ENCODE results near the gene MYH7B. TPM values are rescaled to one million over a fixed set of nuclear protein-coding genes. Genes with fewer than 3 reads are reported as not detected.

Gene MYH7B
- total RNA-seq, 2 donors from 2014 or later, result 24.4 to 34.9 TPM

DNA sequence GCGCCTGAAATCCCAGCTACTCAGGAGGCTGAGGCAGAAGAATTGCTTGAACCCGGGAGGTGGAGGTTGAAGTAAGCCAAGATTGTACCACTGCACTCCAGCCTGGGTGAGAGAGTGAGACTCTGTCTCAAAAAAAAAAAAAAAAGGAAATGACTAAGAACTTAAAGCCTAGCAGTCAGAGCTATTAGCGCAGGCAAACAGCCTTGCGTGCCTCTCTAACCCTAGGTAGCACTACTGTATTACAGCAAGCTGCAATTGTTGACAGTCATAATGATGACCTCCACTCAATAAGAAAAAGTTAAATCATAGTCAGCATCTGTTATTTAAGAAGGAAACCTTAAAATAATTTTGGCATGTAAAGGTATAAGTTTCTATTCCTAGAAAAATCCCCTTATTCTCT, 14.4 kb upstream of the MYH7B start:
- H3K36me3 ChIP-seq, result peaks cover 12% of the 10 kb centered on the region
- TF ChIP-seq, protein P1, sequence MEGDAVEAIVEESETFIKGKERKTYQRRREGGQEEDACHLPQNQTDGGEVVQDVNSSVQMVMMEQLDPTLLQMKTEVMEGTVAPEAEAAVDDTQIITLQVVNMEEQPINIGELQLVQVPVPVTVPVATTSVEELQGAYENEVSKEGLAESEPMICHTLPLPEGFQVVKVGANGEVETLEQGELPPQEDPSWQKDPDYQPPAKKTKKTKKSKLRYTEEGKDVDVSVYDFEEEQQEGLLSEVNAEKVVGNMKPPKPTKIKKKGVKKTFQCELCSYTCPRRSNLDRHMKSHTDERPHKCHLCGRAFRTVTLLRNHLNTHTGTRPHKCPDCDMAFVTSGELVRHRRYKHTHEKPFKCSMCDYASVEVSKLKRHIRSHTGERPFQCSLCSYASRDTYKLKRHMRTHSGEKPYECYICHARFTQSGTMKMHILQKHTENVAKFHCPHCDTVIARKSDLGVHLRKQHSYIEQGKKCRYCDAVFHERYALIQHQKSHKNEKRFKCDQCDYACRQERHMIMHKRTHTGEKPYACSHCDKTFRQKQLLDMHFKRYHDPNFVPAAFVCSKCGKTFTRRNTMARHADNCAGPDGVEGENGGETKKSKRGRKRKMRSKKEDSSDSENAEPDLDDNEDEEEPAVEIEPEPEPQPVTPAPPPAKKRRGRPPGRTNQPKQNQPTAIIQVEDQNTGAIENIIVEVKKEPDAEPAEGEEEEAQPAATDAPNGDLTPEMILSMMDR (IDR thresholded peaks at IDR 0.05), result no peak
- H3K27me3 ChIP-seq, result no peaks in the 10 kb centered on the region
- H3K4me1 ChIP-seq, result peaks cover 0 to 33% of the 10 kb centered on the region in 2 donors
- no peaks in the 10 kb centered on the region for H3K9me3 ChIP-seq
- no peak overlapping the region for H3K4me3 ChIP-seq
- no peak for DNase-seq (ENCODE audit: low spot score)
- H3K27ac ChIP-seq, result peak overlapping the region; percentile 77 to 87

DNA sequence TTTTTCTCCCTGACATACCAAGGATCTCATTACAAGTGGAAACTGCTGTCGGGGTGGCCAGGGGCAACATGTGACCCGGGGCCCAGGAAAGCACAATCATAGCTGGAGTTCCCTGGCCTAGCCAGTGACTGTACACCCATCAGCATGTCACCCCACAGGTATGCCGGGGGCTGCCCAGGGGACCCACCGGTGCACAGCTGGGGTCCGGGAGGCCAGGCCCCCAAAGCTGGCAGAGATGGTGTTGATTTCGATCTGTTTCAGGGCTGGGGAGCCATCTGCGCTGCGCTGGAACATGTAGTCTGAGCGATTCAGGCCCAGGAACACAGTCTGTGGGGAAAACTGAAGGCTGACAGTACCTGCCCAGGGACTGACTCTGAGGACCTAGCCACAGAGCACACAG, 13.4 kb upstream of the MYH7B start:
- H3K27ac ChIP-seq, result no peak overlapping the region
- H3K36me3 ChIP-seq, result peaks cover 12% of the 10 kb centered on the region
- DNase-seq (ENCODE audit: low spot score), result no peak
- no peaks in the 10 kb centered on the region for H3K27me3 ChIP-seq
- no peaks in the 10 kb centered on the region for H3K9me3 ChIP-seq
- no peak overlapping the region for H3K4me3 ChIP-seq
- H3K4me1 ChIP-seq, result peaks cover 0 to 33% of the 10 kb centered on the region in 2 donors
- TF ChIP-seq, protein P1 (IDR thresholded peaks at IDR 0.05), result no peak

DNA sequence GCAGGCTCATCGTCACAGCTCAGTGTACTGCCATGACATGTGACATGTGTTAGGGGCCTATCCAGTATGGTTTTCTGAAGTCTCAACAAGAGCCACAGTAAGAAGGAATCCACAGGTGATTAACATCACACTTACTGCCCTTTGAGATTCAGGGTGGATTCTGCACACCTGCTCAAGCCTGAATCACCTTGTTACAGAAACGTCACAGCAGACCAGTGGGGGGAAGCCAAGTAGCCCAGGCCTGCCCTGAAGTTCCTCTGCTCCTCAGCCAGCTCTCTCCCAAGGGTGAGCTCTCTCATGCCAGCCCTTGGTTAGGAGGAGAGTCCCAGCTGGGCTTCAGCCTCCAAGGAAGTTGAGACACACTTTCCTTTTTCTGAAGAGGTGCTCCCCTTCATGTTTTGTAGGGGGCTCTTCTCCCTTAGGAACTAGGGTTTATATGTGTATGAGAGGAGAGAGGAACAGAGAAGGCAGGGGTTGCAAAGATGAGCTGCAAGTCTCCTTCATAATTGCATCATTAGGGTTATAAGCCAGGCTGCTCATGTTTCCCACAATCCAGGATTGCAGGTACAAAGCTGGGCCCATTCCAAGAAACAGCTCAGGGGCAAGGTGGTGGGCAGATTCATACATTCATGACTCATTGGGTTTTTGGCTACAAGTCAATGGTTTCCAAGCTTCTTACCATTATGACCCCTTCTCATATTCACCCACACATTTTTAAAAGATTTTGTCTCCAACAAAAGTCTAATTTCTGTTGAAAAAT, 11.7 kb upstream of the MYH7B start:
- TF ChIP-seq, protein P1 (IDR thresholded peaks at IDR 0.05), result no peak
- Histone ChIP-seq H3K27me3 (no peaks in the 10 kb centered on the region), H3K4me3 (no peak overlapping the region), H3K36me3 (peaks cover 12% of the 10 kb centered on the region), H3K27ac (no peak overlapping the region), H3K9me3 (no peaks in the 10 kb centered on the region), H3K4me1 (peaks cover 0 to 18% of the 10 kb centered on the region in 2 donors)
- DNase-seq (ENCODE audit: low spot score), result no peak

DNA sequence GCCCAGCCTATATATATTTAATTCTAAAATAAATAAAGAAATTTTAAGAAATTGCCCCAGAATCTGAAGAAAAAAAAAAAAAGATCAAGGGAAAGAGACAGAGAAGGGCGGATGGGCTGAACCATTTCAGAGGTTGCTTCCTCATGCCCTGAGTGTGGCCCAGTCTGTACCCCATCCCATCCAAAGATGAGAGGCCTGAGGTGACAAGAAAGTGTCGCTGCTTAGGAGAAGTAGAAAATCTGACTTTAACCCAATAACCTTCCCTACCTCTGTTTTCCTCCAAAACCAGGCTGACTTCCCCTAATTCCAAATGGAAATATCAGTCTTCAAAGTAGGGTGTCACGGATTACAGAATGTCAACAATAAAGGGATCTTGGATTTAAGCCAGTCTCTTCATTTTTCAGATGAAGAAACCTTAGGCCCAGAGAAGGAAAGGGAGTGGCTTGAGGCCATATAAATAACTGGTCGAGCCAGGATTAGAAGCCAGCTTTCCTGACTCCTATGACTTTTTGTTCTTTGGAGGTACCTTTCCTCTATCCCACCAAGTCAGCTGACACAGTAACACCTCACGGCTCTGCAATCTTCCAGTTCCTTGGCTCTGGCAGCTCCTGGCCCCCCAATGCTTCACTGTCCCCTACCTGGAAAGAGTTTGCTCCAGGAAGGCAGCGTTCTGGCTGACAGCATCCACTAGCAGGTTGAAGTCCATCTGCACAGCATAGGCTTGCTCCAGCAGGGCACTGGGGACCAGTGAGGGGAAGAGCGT, 10.2 kb upstream of the MYH7B start:
- Histone ChIP-seq H3K27ac (peak overlapping the region in 1 of 2 donors; percentile 17), H3K4me1 (peaks cover 0 to 9% of the 10 kb centered on the region in 2 donors), H3K9me3 (no peaks in the 10 kb centered on the region), H3K4me3 (no peak overlapping the region), H3K36me3 (peaks cover 16% of the 10 kb centered on the region), H3K27me3 (no peaks in the 10 kb centered on the region)
- TF ChIP-seq, protein P1 (IDR thresholded peaks at IDR 0.05), result no peak
- DNase-seq (ENCODE audit: low spot score), result no peak

DNA sequence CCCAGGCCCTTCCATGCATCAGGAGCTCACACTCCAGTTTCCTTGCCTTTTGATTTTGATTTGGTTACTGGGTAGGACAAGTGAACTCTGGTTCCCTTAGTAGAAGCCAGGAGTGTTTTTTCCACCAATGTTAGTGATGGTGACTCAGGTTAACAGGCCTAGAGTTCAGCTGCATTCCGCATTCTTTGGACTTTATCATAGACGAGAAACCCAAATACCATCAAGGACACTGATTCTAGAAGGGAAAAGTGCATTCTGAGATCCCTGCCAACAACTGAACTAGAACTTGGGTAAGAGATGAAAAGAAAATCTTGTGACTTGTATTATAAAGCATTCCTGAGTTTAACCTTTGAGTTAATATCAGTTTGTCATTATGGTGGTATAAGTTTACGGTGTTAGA, 9.0 kb upstream of the MYH7B start:
- no peaks in the 10 kb centered on the region for H3K27me3 ChIP-seq
- H3K4me3 ChIP-seq, result no peak overlapping the region
- H3K36me3 ChIP-seq, result peaks cover 16% of the 10 kb centered on the region
- H3K4me1 ChIP-seq, result peaks cover 0 to 7% of the 10 kb centered on the region in 2 donors
- DNase-seq (ENCODE audit: low spot score), result no peak
- no peaks in the 10 kb centered on the region for H3K9me3 ChIP-seq
- TF ChIP-seq, protein P1 (IDR thresholded peaks at IDR 0.05), result no peak
- H3K27ac ChIP-seq, result peak overlapping the region in 1 of 2 donors; percentile 17

Measured in right atrium auricular region (tissue), 2 donors.